Fibroblast of skin of abdomen (primary cell): ENCODE results near the gene RAD23A. TPM values are rescaled to one million over a fixed set of nuclear protein-coding genes. Genes with fewer than 3 reads are reported as not detected.
"Not testable (repeated sequence)": the region's sequence is repeated elsewhere in the genome, so short reads cannot be mapped to it uniquely, and the experiment has no call there.

Experiments
- DNase-seq: peaks from one replicate; pipeline ENCODE4 v3.0.0-alpha.2; 2013
- polyA plus RNA-seq, 2 experiments: library from polyadenylated mRNA; unstranded; fragments of 120-200 nt; gene quantifications; one replicate each; pipeline ENCODE4 v1.2.1, GENCODE V29; 2013; ENCODE audit not compliant: insufficient read length in 2 of 2

RAD23A gene
- 94.0 TPM for polyA plus RNA-seq (2013, experiment 1 of 2; ENCODE audit: insufficient read length)
- polyA plus RNA-seq (2013, experiment 2 of 2; ENCODE audit: insufficient read length): 101 TPM

DNA sequence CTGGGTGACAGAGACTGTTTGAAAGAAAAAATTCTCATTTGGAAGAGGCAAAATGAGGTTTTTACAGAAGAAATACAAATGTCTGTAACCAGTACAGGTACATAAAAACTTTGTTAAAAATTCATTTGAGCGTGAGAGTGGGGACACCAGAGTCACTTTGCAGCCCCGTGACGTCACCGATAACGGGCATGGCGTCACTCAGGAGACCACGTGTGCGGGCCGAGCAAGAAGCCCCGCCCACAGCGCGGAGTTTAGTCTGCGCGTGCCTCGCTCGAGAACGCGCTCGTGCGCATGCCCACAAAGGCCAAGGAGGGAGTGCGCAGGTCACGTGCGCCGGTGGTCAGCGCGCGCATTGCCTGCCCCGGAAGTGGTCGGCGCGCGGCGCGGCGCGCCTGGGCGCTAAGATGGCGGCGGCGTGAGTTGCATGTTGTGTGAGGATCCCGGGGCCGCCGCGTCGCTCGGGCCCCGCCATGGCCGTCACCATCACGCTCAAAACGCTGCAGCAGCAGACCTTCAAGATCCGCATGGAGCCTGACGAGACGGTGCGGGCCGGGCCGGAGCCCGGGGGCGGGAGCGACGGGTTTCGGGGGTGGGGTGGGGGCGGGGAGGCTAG is at the start of gene RAD23A:
TSS of gene RAD23A (plus strand) at position 384 of the 613 bp plus-strand sequence. CDS start at position 471, 87 bp downstream.
- DNase-seq: peak; percentile 99

DNA sequence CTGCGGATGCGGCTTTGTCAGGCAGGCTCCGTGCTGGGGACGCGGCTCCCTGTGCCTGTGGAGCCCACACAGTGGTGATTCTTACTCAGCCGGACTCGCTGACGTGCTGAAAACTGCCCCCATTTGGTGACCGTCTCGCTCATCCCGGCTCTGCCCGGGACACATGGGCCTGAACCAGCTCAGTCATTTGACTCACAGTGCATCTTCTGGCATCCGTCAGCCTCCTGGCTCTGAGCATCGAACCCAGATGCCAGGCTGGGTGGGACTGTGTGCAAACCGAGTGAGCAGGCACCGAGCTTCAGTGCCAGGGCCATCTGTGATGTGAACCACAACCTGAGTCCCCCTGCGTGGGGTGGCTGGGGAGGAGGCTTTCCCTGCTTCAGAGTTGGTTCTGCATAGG is 49.2 kb upstream of the RAD23A start:
- DNase-seq: no peak

DNA sequence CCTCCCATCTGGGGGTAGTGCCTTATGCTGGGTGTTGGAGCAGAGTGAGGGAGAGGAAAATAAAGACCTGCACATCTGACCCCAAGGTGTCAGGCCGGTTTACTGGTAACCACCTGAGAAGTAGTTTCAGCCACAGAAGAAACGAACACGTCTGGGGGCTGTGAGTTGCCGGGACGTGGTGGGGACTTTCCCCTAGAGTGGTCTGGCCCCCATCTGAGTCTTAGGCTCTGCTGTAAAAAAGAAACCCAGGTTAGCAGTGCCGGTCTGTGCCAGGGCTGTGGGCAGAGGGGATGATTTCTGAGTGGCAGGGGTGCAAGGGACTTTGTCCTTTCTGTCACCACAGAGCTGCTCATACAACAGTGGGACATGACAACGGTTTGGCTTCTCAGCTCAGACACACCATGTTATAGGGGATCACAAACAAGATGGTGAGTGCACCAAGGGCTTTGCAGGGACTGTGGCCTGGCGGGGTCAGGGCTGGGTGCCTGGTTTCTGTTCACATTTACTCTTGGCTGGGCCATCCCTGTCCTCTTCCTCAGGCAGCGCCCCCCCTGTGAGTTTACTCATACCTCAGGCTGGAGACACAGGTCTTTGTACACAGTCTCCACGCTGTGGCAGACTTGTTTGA is 45.7 kb upstream of the RAD23A start:
- no peak for DNase-seq

DNA sequence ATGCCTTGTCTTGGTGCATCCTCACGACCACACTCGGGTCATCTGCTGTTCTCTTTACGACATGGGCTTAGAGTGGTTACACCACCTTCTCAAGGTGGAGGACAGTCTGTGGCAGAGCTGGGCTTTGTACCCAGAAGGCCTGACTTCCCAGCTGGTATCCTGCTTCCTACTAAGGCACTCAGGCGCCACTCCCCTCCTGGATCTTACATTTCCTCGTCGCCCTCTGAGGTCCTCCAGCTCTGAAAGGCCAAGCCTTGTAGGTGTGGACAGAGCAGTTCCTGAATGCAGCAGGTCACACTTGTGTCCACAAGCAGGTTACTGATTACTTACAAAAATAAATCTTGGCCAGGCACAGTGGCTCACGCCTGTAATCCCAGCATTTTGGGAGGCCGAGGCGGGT is 38.5 kb upstream of the RAD23A start:
- DNase-seq: no peak

DNA sequence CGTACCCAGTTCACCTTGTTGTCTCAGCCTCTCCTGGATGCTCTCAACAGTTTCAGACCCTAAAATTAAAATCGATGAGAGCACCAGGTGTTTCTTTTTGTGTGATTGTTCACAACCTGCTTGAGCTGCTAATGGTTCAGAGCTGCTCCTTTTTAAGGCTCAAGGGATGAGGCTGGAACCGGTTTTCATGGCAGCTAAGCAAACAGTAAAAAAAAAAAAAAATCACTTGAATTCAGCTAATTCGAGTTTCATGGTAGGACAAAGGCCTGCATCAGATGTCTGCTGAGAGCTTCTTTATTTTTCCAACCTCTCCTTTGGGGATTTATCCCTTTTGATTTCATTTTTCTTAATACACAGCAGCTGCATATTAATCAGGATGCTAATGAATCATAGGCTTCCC is 33.1 kb upstream of the RAD23A start:
- DNase-seq: no peak

DNA sequence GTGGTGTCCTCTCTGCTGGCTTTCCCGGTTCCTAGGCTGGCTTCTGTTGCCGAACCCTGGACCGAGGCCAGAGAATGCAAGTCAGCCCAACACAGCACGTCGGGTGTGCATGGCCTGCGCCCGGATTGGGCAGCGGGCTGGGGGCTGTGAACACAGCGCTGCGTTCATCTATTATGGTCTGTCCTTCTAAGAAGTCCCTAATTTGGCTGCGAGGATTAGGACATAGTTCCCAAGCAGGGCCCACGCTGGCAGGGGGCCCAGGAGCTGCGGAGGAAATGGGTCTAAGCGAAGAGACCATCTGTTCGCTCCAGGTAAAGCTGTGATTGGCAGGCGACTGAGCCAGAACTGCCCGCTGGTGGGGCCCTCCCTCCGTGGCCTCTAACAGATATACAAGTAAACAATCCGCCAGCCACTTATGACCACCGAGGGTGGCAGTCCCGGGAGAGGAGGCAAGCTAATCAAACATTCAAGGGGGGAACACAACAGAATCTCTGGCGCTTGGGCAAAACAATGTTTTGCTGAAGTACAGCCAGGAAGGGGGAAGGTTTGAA is 32.6 kb upstream of the RAD23A start:
- peak; percentile 73 for DNase-seq

DNA sequence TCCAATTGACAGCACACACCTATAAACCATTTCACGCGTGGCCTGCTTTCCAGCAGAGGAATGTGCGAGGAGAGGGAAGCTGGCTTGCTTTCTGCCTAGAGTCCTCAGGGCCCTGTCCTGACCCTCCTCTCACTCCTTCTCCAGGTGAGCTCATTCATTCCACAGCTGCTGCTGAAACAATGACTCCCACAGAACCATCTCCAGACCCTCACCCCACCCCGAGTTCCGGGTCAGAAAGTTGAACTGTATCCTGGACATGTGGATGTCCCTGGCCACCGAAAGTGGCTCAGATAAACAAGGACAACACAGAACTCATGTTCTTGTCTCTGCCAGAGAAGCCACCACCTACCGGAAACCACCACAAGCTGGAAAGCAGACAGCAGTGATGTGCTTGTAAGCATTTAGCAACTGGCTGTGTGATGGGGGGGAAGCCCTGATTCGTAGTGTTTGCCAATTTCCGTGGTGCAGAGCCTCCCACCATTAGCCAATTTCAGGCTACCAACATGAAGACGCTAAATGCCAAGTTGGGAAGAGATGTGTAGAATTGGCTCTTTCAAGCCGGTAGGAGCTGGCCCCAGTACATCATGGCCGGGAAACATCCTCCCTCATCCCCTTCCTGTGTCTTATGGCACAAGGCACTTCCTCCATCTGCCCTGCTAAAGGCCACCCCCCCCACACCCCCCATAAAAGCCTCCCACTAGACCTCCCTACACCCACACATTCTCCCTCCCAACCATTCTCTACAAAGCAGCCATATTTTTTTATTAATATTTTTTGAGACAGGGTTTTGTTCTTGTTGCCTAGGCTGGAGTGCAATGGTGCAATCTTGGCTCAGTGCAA is 31.6 kb upstream of the RAD23A start:
- peak; percentile 25 for DNase-seq

DNA sequence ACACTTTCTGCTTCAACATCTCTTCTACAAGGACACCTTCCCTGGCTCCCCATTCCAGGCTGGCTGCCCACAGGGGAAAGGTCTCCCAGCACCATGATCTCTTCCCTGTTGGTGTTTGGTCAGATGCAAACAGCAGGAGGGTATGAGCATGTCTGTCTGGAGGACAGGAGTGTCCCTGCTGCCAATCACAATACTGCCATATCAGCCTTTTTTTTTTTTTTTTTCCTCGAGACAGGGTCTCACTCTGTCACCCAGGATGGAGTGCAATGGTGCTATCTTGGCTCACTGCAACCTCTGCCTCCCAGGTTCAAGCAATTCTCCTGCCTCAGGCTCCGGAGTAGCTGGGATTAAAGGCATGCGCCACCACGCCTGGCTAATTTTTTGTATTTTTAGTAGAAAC is 29.8 kb upstream of the RAD23A start:
- not testable (repeated sequence) for DNase-seq

DNA sequence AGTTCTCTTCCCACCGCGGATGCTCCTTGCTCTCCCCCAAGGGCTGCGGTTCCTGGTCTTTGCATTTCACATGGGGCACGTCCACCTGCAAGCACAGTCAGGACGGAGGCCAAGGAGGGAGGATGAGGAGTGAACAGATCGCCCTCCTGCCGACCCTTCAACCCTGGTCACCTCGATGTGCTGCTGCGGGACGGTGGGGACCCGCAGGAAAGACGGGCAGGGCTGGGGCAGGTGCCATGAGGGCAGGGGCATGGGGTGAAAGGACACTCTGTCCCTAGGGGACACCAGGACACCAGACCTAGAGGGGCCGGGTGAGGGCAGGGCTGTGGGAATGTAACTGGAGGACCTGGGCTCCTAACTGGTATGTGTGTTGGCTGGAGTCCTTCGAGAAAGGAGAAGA is 27.4 kb upstream of the RAD23A start:
- DNase-seq: no peak

DNA sequence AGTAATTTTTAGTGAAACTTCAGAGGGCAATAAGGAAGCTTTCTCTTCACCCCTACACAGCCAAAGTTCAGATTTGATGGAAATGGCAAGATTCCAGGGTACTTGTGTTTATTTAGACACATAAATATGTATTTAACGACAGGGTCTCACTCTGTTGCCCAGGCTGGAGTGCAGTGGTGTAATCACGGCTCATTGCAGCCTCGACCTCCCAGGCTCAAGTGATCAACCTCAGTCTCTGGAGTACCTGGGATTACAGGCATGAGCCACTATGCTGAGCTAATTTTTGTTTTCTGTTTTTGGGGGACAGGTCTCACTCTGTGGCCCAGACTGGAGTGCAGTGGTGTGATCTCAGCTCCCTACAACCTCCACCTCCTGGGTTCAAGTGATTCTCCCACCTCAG is 24.6 kb upstream of the RAD23A start:
- DNase-seq: no peak

DNA sequence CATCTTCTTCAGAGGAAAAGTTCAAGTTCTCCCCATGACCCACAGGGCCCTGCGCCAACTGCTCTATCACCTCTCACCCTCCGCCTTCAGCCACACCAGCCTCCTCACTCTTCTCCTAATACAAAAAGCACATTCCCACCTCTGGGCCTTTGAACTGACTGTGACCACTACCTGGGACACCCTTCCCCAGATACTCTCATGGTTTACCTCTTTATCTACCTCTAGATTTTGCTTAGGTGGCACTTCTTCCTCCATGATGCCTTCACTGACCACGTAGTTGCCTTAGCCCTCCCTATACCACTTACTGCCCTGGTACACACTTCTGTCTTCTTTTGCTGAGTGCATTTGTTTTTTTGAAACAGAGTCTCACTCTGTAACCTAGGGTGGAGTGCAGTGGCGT is 22.7 kb upstream of the RAD23A start:
- no peak for DNase-seq

DNA sequence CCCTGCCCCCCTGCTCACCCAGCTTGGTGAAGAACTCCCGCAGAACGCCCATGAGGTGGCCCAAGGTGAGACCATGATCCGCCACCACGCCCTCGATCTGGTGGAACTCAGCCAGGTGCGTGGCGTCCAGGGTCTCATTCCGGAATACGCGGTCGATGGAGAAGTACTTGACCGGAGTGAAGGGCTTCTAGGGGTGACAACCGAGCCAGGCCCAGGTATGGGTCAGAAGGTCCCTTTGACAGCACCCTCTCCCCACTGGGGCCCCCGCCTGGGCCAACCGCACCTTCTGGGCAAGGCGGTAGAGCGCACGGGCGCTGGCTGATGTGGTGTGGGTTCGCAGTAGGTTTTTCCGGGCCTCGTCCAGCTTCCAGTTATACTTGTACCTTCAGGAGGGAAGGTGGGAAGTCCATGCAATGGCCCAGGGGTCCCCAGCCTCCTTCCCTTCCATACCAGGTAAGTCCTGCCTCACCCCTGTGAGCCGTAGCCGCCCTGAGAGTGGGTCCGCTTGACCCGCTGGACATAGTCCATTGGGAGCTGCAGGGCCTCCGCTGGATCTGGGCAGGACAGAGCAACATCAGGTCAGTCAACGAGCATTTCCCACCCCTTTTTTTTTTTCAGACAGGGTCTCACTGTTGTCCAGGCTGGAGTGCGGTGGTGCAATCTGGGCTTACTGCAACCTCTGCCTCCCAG is 20.9 kb upstream of the RAD23A start:
- DNase-seq: no peak

DNA sequence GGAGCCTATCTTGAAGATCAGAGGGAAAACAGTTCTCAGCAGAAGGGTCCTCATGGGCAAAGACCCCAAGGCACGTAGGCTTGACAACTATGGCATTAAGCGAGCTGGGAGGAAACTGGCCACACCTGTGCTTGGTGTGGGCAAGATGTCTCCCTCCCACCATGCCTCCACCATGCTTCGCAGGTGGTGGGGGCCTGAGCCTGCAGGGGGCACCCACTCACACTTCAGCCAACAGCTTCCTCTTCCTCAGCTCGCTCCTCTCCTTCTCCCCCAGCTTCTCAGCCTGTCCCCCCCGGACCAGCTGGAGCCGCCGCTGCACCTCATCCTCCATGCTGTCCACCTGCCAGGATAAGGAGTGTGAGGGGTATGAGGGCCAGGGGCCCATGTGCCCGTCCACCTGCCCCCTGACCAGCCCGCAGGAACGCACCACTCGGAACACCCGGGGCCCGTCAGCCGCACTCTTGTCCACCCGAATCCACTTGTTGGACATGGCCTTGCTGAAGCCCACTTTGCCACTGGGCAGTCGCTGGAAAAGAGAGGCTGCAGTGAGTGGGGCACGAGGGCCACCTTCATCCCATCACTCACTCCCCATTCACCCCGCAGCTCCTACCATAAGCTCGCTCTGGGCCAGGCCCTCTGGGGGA is 15.5 kb upstream of the RAD23A start:
- DNase-seq: no peak

DNA sequence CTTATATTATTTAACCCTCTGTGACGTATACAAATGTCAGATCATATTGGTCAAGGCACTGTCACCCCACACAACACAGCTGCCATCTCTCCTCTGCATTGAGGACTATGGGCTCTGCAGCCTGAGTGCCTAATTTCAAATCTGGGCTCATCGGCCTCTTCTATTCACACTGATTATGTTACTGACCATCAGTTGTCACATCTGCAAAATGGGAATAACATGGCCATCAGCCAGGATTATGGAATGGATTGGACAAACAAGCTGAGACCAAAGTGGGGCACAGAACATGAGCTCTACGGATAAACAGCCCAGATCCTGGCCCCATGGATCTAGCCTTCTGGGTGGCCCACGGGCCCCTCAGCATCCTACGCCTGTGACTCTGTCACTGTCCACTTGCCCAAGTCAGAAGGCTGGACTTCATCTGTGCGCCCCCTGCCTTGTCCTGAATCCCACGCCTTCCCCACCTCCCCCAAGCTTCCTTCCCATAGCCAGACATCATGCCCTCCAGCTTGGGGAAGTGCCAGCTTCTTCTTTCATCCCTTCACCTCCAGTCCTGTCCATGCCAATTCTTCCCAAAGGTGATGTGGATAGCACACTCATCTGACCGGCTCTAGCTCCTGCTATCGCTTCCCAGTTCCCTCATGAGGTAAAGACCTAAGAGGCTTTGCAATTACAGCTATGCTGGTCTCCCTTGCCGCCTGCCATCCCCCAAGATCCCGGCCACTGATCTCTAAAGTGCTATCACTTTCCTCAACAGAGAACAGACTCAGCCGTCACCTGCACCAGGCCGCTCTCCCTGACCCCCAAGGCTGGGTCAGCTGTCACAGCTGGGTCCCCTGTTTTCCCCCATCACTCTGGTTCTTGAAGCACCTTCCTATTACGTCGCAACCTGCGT is 13.0 kb upstream of the RAD23A start:
- no peak for DNase-seq

DNA sequence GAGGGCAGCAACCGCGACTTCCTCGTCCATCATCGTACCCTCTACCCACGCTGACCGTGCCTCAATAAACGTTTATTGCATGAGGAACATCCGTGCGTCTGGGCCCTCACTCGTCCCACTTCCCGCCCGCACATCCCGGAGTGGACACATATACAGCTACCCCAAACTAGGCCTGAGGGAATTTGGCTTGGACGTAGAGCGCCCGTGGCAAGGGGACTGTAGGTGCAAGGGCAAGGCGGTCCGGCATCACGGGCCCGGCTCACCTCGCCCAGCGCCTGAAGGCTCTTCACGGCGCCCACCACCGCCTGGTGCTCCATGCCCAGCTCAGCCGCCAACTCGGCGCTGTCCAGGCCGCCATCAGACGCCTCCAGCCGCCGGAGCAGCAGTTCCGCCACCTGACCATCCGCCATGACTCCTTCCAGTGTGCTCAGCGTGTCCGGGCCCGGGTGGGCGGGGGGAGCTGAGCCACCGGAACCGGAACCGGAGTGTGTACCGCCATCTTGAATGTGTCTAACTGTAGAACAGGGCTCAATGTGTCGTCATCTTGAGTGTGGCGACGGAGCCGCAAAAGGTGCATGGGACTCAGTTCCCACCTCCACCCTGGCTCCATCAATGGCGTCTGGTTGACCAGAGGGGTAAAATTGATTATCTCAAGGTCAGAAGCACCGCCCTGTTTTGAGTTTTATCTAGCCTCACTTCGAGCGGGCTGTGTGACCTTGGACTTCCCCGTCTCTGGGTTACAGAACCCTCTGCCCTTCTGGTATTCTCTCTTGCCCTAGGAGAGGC is 12.2 kb upstream of the RAD23A start, which contains the start of gene FARSA:
TSS of gene FARSA (minus strand) at position 425 of the 786 bp plus-strand sequence. CDS start at position 410, 15 bp downstream.
- peak; percentile 88 for DNase-seq

DNA sequence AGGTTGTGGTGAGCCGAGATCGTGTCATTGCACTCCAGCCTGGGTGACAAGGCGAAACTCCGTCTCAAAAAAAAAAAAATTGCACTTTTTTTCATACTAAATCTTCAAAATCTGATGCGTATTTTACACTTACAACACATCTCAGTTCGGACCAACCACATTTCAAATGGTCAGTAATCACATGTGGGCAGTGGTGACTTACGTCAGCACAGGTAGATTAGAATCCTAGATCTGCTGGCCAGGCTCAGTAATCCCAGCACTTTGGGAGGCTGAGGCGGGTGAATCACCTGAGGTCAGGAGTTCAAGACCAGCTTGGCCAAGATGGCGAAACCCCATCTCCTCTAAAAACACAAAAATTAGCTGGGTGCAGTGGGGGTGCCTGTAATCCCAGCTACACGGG is 10.6 kb upstream of the RAD23A start:
- no peak for DNase-seq

DNA sequence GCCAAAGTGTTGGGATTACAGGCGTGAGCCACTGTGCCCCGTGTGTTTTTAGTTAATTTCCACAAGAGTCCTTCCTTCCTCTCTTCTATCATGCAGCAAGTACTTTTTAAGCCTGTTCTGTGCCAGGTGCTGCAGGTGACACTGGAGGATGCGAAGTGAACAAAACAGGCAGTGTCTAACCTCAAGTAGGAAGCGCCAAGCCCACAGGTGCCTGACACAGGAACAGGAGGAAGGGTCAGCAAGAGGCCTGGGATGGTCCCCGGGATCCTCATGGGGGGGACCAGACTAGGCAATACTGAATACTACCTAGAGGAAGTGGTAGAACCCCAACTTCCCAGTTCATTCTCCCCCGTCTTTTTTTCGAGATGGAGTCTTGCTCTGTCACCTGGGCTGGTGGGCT is 9.1 kb upstream of the RAD23A start:
- DNase-seq: no peak

DNA sequence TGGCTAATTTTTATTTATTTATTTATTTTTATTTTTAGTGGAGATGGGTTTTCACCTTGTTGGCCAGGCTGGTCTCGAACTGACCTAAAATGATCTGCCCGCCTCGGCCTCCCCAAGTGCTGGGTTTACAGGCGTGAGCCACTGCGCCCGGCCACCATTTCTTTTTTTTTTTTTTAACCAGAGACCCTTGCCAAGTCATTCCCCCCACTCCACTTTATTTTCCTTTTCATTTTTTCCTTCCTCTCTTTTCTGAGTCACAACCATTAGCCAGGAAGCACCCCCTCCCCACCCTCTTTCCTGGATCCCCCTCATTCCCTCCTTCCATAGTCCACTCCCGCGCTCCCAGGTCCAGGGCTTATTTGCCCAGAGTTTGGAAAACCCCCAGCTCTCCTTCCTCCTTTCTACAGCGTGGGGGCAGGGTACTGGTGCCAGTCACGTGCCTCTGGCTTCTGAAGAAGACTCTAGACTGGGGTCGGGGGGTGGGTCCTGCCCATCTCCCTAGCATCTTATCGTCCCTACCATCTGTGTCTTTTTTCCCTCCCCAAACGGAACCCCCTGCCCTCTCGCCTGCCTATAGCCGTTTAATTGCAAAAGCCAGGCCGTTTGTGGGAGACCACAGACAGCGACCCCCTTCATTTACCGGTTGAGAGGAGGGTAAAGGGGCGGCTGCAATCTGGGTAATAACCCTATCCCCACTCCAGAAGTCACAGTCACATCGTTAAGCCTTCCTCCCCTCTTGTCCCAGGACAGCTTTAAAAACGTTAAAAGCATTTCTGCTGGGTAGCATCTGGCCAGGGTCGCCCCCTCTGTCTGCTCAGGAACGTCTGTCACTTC is 8.4 kb upstream of the RAD23A start:
- DNase-seq: no peak
